ENCODE measurements around the gene GAS2L1.
"Not testable (repeated sequence)": the region's sequence is repeated elsewhere in the genome, so short reads cannot be mapped to it uniquely, and the experiment has no call there.

The GAS2L1 gene

GRCh38 chr22:29342177-29342576 lies 35.7 kb downstream of the GAS2L1 start:
- no peak for DNase-seq (ENCODE audit: low spot score)

GRCh38 chr22:29342577-29343312 lies 36.3 kb downstream of the GAS2L1 start:
- DNase-seq (ENCODE audit: low spot score): no peak

DNA sequence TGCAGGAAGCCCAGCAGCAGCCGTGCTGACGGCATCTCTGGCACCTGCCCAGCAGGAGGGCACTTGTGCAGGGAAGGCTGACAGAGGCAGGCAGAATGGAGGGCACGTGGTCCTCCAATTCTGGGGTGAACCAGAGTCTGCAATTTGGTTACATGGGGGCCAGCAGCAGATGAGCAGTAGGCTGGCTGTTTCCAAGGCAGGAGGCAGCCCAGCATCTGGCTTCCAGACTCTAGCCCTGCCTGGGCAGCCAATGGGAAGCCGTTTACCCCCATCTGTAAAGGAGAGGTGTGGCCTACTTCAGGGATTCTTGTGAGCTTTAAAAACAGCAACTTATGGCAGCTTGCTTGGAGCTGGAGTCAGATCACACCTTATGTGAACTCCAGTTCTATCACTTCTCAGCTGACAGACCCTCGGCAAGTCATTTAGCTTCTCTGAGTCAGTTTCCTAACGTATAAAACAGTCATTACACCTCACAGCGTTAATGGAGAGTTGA lies 36.9 kb downstream of the GAS2L1 start:
- DNase-seq (ENCODE audit: low spot score): no peak

GRCh38 chr22:29344137-29344536 lies 37.7 kb downstream of the GAS2L1 start:
- no peak for DNase-seq (ENCODE audit: low spot score)

DNA sequence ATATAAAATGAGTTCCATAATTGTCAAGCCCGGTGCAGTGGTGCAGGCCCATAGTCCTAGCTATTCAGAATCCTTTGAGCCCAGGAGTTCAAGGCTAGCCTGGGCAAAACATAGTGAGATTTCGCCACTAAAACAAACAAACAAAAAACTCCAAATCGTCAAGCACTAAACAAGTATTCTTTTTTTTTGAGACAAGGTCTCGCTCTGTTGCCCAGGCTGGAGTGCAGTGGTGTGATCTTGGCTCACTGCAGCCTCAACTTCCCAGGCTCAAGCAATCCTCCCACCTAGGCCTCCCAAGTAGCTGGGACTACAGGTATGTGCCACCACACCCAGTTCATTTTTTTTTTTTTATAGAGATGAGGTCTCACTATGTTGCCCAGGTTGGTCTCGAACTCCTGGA lies 38.4 kb downstream of the GAS2L1 start:
- not testable (repeated sequence) for DNase-seq (ENCODE audit: low spot score)

DNA sequence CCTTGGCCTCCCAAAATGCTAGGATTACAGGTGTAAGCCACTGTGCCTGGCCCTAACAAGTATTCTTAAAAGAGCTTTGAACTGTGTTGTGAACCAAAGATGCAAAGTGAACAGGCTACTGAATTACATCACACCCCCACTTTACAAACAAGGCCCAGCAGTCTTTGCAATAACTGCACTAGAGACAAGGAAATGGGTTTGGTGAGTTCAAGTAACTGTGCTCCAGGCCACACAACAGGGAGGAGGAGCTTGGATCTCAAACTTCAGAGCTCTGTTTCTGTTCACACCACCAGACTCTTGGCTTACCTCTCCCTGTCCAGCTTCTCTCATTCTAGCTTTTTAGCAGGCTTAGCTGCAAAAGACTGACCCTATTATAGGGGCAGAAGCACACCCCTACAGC lies 39.5 kb downstream of the GAS2L1 start:
- DNase-seq (ENCODE audit: low spot score): no peak

GRCh38 chr22:29346659-29347058 lies 40.2 kb downstream of the GAS2L1 start:
- no peak for DNase-seq (ENCODE audit: low spot score)

DNA sequence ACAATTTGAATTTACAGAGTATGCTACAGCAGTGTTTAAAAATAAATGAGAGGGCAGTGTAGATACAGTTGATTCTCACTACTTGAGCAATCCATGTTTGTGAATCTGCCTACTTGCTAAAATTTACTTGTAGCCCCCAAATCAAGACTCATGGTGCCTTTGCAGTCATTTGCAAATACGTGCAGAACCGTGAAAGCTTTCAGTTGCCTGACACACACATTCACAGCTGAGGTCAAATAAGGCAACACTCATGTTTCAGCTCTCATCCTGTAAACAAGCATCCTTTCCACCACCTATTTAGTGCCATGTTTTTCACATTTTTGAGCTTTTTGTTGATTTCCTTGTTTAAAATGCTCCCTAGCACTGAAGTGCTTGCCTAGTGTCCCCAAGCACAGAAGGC lies 41.6 kb downstream of the GAS2L1 start:
- DNase-seq (ENCODE audit: low spot score): no peak

GRCh38 chr22:29348956-29349355 lies 42.5 kb downstream of the GAS2L1 start:
- no peak for DNase-seq (ENCODE audit: low spot score)

DNA sequence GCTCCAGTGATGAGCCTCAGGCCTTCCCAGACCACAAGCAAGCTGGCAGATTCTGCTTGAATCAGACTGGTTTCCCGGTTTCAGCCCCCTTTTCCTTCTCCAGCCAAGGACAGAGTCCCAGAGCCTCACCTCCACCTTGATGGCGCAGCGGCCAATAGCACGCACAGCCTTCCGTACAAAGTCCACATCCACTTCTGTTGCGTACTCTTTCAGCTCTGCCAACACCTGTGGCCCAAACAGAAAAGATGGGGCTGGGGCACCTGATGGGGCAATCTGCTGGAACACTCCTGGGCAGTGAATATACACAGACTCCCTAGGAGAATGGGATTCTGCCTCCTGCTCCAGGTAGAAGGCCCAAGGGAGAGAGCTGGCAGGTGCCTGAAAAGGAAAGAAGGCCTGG lies 44.6 kb downstream of the GAS2L1 start:
- DNase-seq (ENCODE audit: low spot score): no peak

DNA sequence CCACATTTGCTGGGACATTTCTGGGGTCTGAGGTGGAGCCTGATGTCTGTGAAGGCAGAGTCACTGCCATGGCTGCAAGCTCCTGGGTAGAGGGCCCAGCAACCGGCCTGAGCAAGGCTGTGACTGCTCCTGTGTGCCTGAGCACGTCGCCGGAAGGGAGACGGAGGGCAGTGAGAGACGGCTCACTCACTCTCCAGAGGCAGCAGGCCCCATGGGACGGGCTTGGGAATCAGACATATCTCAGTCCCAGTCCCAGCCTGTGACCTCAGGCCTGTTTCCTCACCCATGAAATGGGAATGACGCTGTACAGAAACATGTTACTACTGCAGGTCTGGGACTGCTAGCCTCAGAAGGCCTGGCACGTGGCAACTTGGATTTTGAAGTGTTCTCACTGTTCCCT lies 45.4 kb downstream of the GAS2L1 start:
- DNase-seq (ENCODE audit: low spot score): no peak

DNA sequence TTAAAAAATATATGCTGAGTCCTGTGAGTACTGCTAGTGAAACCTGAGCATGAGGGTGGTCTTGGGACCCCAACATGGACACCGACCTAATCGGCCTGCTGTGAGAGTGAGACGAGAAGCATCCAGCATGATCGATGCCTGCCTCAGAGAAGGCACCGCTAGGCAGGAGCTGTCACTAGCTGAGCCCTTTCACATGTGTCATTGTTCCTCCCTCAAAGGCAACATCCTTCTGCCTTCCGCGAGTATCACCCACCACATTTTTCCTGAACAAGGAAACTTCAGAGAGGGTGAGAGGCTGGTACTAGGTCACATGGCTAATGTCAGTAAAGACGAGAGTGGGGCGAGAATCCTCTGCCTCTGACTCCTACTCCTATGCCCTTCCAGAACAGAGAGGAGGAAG lies 46.3 kb downstream of the GAS2L1 start:
- no peak for DNase-seq (ENCODE audit: low spot score)

DNA sequence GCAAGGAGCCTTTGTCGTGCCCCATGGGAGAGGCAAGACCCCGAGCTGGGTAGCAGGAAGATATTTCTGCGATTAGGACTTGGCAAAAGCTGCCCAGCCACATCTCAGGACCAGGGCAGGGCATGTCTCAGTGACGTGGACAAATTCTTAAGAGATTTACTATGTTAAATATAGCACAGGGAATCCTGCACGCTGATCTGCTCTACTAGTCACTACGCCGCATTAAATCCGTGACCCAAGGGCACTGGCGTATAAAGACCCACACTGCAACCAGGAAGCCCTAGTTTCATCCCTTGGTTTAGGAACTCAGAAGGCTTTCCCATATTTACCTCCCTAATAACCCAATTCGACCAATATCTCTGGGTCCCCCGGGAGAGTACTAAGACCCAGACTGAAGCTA lies 46.8 kb downstream of the GAS2L1 start:
- DNase-seq (ENCODE audit: low spot score): no peak

DNA sequence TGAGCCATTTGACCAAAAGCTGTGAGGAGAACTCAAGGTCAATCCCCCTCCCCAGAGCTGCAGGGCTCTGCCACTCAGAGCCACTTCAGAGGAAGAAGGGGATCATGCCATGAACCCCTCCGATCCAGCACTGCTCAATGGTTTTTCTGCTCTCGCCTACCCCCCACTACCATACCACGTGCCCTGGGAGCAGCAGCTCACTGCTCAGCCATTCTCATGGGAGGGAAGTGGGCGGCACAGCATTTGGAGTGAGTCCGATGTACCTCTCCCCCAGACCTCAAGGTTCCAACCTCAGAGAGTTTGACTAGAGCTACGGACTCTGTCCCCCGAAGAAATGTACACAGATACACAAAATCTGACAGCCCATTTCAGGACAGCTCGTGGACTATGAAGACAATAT lies 47.4 kb downstream of the GAS2L1 start:
- DNase-seq (ENCODE audit: low spot score): no peak

GRCh38 chr22:29357193-29357890 lies 50.9 kb downstream of the GAS2L1 start:
- DNase-seq (ENCODE audit: low spot score): not testable (repeated sequence)

GRCh38 chr22:29359469-29359868 lies 53.0 kb downstream of the GAS2L1 start:
- DNase-seq (ENCODE audit: low spot score): no peak
